GM18517 (cell line): Measurements from ENCODE around the gene SHMT2.
"Not testable (repeated sequence)": the region's sequence is repeated elsewhere in the genome, so short reads cannot be mapped to it uniquely, and the experiment has no call there.

Experiments
- ATAC-seq: cut with Tn5 transposase; IDR thresholded peaks from one replicate; pipeline ENCODE4 v1.9.1; 2021; ENCODE audit warnings: mild to moderate bottlenecking, moderate library complexity; ENCODE audit not compliant: unreplicated experiment

SHMT2 gene

GRCh38 chr12:57261428-57261865 lies 31.9 kb downstream of the SHMT2 start:
- ATAC-seq = no peak

DNA sequence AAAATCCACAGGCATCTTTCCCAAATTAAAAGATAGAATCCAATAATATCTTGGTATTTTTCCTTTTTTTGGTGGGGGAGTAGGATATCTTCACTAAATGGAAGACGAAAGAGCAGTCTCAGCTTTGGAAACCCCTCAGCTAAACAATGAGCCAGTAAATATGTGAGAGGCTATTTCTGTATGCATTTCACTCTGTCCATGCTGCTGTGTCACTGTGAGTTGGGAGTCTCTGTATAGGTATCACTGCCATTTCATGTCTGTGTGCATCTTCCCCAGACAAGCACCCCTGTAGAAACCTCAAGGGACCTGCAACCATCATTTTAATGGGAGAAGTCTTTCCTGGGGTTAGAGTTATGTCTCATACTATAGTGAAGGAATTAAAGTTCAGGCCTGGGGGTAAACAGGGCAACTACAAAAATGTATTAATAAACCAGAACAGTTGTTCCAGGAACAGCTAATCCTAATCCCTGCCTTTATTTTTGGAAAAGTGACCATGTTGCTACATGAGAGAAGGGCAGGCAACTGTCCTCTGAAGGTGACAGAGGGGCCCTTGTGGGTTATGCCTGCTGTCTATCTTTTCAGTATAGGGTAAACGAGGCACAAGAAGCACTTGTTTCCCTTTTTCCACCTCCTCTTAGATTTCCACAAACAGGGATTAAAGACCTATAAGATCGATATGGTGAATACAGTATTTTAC lies 32.8 kb downstream of the SHMT2 start:
- no peak for ATAC-seq

DNA sequence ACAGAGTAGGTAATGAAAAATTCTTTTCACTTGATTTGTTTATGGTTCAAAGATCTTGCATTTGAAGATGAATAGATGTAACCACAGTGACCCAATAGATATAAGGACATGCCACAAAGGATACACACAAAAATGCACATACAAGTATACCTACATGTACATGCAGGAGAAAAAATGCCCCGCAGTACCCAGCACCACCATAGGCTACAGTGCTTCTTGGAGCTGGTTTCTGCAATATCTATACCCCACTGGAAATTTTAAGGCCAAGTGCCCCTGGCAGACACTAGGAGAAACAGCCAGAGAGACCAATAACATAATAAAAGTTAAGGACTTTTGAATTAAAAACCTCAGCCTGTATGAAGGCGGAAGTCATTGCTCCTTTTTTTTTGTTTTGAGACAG lies 33.6 kb downstream of the SHMT2 start:
- ATAC-seq = no peak

- no peak for ATAC-seq
Observed at GRCh38 chr12:57266681-57267080, 37.2 kb downstream of the SHMT2 start.

DNA sequence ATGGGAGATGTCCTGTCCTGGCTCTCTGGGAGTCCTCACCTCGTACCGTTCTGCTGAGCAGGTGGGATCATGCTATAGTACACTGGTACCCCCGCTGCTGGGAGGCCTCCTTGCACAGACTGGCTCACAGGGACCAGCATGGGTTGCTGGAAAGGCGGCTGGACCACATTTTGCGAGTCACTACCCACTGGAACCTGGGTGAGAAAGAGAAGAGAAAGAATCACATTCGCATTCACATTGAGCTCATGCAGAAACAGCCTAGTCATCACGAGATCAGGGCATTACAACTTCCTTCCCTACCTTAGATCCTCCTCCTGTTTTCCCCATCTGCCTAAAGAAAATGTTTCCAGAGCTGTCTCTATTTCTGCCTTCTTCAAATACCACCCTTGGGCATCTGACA lies 38.8 kb downstream of the SHMT2 start:
- ATAC-seq = no peak

DNA sequence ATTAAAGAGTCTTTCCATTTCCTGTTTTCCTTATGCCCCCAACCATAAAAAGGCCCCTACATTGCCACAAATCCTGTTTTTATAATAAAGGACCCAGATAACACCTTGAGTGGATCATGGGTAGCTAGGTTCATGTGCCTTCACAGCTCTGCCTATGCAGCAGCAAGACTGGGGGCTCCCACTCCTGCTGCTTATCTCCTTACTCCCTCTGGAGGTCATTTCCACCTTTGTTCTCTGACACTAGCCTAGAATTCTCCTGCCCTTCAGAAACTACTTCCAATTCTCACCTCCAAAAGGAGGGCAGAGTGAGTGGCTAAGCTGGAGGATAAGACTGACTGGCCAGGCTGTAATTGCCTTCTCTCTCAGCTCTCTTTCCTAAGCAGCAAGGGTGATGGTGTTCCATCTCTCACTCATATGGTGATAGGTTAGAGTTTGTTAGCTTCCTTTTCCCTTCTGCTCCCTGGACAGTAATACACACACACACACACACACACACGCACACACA lies 41.5 kb downstream of the SHMT2 start:
- ATAC-seq = no peak

DNA sequence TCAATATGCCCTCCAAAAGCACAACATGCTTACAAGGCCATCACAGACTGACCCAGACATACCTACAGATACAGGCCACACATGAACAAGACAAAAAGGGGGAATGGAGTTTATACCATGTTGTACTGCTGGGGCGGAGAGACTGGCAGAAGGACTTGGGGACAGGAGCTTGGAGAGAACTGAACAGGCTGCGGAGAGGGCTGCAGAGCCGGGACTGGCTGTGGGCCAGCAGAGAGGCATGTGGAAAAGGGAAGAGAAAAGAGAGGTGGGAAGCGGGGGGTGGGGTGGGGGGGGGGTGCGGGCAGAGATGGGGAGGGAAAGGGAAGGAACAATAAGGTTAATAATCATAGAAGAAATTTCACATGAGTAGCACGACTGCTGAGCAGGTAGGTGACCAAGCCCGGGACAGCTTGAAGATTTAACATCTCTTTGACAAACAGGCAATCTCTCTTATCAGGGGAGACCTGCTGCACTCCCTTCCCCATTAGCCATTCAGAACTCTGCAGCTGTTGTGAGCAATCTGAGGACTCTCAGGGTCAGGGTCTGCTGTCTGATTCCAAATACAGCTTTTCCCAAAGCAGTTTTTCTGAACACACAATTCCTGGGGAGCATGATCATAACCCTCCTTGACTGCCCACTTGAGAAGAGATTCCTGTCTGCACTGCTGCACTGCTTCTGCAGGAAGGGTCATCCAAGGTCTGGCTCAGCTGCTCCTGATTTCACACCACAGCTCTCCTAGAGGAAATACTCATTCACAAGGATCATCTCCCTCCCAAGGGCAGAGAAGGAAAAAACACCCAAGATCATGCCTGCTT lies 43.0 kb downstream of the SHMT2 start:
- ATAC-seq = no peak

DNA sequence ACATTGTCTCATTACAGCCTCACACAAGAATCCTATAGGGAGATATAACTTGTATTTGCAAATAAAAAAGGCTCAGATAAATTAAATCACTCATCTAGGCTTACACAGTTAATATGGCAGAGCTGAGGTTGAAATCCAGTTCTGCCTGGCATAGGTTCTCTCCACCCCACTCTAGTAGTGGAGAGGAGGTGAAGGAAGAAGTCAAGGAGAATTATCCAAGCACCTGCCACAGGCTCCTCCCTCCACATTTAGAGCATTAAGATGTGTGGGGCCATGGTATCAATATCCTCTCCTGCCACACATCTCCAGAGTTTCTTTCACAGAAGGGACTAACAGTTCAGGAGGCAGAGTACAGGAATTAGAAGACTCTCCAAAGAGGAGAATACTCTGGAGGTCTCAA lies 44.0 kb downstream of the SHMT2 start:
- ATAC-seq = no peak

DNA sequence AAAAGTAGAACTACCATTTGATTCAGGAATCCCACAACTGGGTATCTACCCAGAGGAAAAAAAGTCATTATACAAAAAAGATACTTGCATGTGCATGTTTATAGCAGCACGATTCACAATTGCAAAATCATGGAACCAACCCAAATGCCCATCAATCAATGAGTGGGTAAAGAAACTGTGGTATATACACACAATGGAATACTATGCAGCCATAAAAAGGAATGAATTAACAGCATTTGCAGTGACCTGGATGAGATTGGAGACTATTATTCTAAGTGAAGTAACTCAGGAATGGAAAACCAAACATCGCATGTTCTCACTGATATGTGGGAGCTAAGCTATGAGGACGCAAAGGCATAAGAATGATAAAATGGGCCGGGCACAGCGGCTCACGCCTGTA lies 46.7 kb downstream of the SHMT2 start:
- not testable (repeated sequence) for ATAC-seq

DNA sequence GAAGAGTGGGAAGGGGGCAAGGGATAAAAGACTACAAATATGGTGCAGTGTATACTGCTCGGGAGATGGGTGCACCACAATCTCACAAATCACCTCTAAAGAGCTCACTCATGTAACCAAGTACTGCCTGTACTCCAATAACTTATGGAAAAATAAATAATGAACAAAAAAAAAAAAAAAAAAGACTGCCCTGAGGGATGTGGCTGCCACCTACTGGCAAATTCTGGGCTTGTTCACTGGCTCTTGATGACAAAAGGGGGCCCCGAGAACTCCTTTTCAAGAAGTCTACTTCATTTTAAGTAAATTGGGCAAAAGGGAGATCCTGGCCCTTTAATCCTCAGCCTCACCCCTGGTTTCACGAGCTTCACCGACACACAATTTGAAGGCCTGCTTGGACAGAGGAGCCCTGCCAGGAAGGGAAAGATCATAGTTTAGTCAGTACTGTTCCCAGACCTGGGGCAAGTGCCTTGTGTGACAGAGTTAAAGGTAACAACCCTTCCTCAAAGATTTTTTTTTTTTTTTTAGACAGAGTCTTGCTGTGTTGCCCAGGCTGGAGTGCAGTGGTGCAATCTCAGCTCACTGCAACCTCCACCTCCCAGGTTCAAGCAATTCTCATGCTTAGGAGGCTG lies 47.5 kb downstream of the SHMT2 start:
- no peak for ATAC-seq

- no peak for ATAC-seq
Observed at GRCh38 chr12:57278465-57279381, 49.2 kb downstream of the SHMT2 start.

DNA sequence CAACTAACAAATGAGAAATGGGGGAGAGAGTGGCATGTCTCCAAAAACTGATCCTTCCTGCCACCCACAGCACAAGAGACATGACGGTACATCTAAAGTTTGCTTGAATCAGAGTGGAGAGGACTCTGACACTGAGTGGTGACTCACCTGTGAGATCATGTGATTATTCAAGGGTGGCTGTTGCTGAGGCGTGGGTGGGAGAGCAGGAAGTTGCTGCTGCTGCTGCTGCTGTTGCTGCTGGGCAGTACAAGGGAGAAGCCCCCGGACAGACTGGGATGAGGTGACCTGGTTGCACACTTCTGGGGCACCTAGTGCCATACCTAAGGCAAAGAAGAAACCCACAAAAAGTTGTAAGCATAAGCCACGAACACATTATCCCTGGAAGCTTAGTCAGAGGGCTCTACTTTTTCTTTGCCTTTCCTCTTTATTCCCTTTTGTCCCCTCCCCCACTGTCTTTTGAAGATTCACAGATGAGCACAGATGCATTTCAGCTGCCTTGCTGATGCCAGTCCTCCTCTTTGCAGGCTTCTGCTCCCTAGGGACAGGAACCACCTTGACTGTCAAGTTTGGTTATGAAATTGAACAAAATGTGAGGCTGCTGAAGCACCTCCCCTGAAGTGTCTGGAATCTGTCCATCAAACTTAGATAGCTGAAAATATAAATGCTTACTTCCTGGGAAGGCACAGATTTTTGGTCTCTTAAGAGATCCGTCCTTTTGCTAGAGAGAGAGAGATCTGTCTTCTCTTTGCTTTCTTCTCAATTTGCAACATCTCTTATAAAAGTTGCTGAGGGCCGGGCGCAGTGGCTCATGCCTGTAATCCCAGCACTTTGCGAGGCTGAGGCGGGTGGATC lies 50.9 kb downstream of the SHMT2 start:
- ATAC-seq = peak; percentile 94

GRCh38 chr12:57282073-57282472 lies 52.6 kb downstream of the SHMT2 start:
- not testable (repeated sequence) for ATAC-seq
